Mononuclear cell (primary cell): ENCODE measurements around the gene LIMS3. TPM values are rescaled to one million over a fixed set of nuclear protein-coding genes. Genes with fewer than 3 reads are reported as not detected.
"Not testable (repeated sequence)": the region's sequence is repeated elsewhere in the genome, so short reads cannot be mapped to it uniquely, and the experiment has no call there.

ENCODE experiments used
- H3K27me3 ChIP-seq: 2 replicates; pipeline ENCODE4 v1.6.0; 2011; ENCODE audit warnings: low read length, control low read depth; ENCODE audit not compliant: insufficient read depth
- H3K4me1 ChIP-seq: 2 replicates; pipeline ENCODE4 v1.5.1; 2011; ENCODE audit warnings: mild to moderate bottlenecking, low read length, control low read depth; ENCODE audit not compliant: insufficient read depth
- H3K4me3 ChIP-seq: 2 replicates; pipeline ENCODE4 v1.5.1; 2011; ENCODE audit warnings: mild to moderate bottlenecking, low read length, moderate library complexity
- H3K9me3 ChIP-seq: 2 replicates; pipeline ENCODE4 v1.5.1; 2011; ENCODE audit warnings: low read depth, mild to moderate bottlenecking, control low read depth, low read length
- total RNA-seq: library from RNA; depleted of rRNA; stranded (reverse); fragments of >200 nt; gene quantifications from one replicate; pipeline ENCODE4 v1.2.3, GENCODE V29; 2012

LIMS3 gene
- total RNA-seq, 1 donor = 0.52 TPM

- H3K4me3 ChIP-seq, H3K9me3 ChIP-seq, H3K27me3 ChIP-seq, H3K4me1 ChIP-seq: not testable (repeated sequence)
Measured at GRCh38 chr2:109910789-109911188, 12.3 kb downstream of the LIMS3 start.

- H3K4me1 ChIP-seq, H3K4me3 ChIP-seq, H3K9me3 ChIP-seq, H3K27me3 ChIP-seq: not testable (repeated sequence)
Measured at GRCh38 chr2:109913911-109914310, 15.4 kb downstream of the LIMS3 start.

- not testable (repeated sequence) for H3K27me3 ChIP-seq, H3K4me1 ChIP-seq, H3K9me3 ChIP-seq, H3K4me3 ChIP-seq
Measured at GRCh38 chr2:109914552-109914951, 16.1 kb downstream of the LIMS3 start.

- not testable (repeated sequence) for H3K9me3 ChIP-seq, H3K4me1 ChIP-seq, H3K27me3 ChIP-seq, H3K4me3 ChIP-seq
Measured at GRCh38 chr2:109915830-109916229, 17.3 kb downstream of the LIMS3 start.

DNA sequence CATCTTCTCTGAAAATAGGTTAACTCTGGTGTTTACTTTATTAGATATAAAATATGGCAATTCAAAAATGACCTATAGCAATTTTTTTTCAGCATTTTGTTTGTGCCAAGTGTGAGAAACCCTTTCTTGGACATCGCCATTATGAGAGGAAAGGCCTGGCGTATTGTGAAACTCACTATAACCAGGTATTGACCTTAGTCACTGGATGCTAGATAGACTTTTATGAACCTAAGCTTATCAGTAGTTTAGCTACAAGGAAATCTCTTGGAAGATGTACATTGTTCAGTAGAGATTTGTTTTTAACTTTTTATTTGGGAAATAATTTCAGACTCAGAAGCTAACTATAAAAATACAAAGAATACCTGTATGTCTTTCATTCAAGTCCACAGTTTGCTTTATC is 21.7 kb downstream of the LIMS3 start:
- H3K27me3 ChIP-seq, H3K4me3 ChIP-seq, H3K9me3 ChIP-seq, H3K4me1 ChIP-seq: not testable (repeated sequence)

DNA sequence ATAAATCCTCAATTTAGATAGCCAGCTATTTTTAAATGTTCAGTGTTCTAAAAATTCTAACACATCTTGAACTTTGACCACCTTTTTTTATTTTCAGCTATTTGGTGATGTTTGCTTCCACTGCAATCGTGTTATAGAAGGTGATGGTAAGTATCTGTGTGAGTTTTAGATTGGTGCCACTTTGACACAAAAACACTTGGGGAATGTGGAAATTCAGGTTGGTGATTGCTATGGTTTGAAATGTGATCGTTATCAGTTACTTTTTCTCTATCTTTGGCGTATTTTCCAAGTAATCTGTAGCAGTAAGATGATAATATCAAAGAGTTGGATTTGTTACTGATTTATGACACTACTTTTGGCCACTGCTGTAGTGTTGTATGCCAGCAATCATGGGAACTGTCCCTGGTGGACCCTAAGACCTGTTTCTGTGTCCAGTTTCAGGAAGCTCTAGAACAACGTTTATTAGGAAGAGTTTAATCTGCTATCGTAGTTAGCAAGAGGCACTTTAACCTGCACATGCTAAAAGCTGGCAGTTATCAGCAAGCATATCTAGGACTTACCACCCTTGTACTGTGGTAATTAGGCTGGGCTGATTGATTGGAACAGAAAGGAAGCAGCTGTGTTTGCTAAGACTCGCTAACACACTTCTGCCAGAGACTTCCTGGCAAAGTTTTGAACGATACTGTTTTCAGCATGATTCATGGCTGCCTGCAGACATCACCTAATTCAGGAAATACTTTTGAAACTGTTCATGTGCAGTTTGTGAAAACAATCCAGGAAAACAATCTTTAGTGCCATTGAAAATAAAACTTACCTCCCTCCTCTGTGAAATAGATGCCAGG is 23.3 kb downstream of the LIMS3 start:
- H3K4me1 ChIP-seq, H3K4me3 ChIP-seq, H3K27me3 ChIP-seq, H3K9me3 ChIP-seq: not testable (repeated sequence)

- not testable (repeated sequence) for H3K27me3 ChIP-seq, H3K9me3 ChIP-seq, H3K4me1 ChIP-seq, H3K4me3 ChIP-seq
Measured at GRCh38 chr2:109924481-109924880, 26.0 kb downstream of the LIMS3 start.

DNA sequence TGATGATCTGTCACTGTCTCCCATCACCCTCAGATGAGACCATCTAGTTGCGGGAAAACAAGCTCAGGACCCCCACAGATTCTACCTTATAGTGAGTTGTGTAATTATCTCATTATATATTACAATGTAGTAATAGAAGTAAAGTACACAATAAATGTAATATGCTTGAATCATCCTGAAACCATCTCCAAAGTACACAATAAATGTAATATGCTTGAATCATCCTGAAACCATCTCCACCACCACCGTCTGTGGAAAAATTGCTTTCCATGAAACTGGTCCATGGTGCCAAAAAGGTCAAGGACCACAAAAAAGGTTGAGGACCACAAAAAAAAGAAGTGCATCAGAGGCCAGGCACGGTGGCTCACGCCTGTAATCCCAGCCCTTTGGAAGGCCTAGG is 29.3 kb downstream of the LIMS3 start:
- not testable (repeated sequence) for H3K27me3 ChIP-seq, H3K9me3 ChIP-seq, H3K4me3 ChIP-seq, H3K4me1 ChIP-seq

DNA sequence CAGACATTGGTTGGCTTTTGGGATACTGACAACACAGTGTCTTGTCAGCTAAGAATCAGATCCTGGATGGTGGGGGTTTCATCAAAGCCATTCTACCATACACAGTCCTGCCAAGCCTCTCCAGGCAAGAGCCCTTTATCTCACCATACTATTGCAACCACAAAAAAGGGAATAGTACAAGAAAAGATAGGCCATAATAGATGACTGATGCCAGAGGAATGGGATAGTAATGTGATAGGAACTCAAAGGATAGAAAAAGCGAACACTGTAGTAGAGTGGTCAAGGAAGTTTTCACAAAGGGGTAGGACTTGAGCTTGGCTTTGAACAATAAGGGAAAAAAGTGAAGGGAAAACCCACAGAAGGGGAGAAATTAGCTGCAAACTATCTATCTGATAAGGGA is 30.7 kb downstream of the LIMS3 start:
- H3K4me3 ChIP-seq, H3K27me3 ChIP-seq, H3K9me3 ChIP-seq, H3K4me1 ChIP-seq: not testable (repeated sequence)

GRCh38 chr2:109936534-109936933 is 38.0 kb downstream of the LIMS3 start:
- H3K9me3 ChIP-seq, H3K27me3 ChIP-seq, H3K4me1 ChIP-seq, H3K4me3 ChIP-seq: not testable (repeated sequence)

DNA sequence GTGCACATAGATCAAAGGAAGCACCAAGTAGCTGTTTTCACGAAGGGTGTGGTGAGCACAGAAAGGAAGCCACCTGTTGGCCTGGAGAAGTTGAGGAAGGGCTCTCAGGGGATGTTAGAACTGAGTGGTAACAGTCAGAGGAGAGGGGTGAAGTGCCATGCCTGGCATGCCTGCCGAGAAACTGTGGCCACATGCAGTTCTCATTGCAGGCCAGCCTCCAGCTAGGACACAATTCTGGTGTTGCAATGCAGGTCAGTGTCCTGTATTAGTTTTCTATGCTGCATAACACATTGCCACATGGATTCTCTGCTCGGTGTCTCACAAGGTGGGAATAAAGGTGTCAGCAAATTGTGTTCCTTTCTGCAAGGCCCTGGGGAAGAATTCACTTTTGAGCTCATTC is 46.9 kb downstream of the LIMS3 start:
- H3K27me3 ChIP-seq, H3K4me3 ChIP-seq, H3K4me1 ChIP-seq, H3K9me3 ChIP-seq: not testable (repeated sequence)

DNA sequence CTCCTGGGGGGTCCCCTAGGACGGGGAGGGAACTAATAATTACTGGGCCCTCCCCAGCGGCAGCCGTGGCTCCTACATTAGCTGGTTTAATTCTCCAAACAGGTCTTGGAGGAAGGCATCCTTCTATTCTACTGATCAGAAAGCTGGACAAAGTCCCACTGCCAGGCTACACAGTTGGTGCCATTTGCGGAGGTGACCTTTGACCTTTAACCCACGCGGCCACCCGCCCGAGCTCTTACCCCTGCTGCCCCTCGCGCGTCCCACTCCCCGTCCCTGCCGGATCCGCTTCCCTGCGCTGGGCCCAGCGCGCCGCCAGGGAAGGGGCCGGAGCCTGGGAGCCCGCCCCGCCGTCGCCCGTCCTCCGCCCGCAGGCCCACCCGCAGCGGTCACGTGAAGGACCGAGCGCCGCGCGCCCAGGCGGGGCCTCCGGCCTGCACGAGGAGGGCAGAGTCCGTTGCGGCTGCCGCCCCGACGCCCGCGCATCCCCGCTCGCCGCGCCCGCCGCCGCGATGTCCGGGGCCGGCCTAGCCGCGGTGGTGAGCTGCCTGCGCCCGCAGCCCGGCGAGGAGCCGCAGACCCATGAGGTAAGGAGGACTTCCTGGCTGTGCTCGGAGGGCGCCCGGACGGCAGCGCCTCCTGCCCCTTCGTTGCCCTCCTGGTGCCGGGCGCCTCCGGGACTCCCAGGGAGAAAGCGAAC is 48.9 kb downstream of the LIMS3 start:
- not testable (repeated sequence) for H3K4me1 ChIP-seq, H3K9me3 ChIP-seq, H3K27me3 ChIP-seq, H3K4me3 ChIP-seq

DNA sequence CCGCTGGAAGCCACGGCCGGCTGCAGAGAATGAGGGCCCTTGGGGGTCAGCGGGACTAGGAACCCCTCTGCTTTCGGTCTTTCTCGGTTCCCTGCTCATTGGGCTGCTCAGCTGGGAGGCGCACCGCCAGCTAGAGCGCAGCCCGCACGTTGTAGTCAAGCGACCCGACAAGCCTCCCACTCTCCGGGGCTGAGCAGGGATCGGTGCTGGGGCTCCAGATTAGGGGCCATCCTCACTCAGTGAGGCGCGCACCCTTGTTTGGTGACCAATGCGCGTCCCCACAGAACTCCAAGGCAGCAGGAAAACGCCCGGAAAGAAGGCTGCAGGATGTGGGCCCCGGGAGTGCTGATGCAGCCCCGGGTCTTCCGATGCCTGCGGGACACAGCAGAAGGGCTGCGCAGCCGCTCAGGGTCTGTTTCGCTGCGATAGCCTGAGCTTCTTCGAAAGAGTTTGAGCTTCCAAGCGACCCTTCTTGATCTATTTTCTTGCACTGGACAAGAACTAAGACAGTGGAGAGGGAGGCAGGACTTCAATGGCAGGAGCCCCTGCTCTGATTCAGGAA is 49.6 kb downstream of the LIMS3 start:
- H3K27me3 ChIP-seq, H3K4me3 ChIP-seq, H3K9me3 ChIP-seq, H3K4me1 ChIP-seq: not testable (repeated sequence)

- not testable (repeated sequence) for H3K9me3 ChIP-seq
Measured at GRCh38 chr2:109950146-109950843, 51.8 kb downstream of the LIMS3 start.

DNA sequence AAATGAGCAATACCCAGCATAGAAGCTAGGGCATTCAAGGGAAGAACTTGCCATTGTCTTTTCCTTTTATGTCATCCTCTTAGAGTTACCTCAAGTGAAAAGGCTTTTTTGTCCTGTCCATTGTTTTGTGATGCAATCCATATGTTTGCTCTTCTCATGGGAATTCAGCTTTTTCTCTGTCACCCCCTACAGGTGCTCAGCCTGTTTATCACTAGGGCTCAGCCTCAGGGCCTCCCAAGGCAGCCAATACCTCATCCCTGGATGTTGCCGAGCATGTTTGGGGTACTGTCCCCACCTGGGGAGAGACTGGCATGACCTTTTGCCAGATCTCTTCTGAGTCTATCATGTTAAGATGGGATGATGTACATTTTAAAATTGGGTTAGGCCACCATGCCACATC is 65.5 kb downstream of the LIMS3 start:
- not testable (repeated sequence) for H3K27me3 ChIP-seq, H3K4me3 ChIP-seq, H3K9me3 ChIP-seq, H3K4me1 ChIP-seq

More at GRCh38 chr2:109950146-109950843, 51.8 kb downstream of the LIMS3 start:
- not testable (repeated sequence) for H3K27me3 ChIP-seq, H3K4me3 ChIP-seq, H3K4me1 ChIP-seq
